CD1c-positive myeloid dendritic cell (primary cell): ENCODE measurements around the gene IFT27.
"Not testable (repeated sequence)": the region's sequence is repeated elsewhere in the genome, so short reads cannot be mapped to it uniquely, and the experiment has no call there.

Experiments
- DNase-seq: peaks from one replicate; pipeline ENCODE4 v3.0.0-alpha.2; 2016; ENCODE audit errors: extremely low spot score

Gene IFT27

DNA sequence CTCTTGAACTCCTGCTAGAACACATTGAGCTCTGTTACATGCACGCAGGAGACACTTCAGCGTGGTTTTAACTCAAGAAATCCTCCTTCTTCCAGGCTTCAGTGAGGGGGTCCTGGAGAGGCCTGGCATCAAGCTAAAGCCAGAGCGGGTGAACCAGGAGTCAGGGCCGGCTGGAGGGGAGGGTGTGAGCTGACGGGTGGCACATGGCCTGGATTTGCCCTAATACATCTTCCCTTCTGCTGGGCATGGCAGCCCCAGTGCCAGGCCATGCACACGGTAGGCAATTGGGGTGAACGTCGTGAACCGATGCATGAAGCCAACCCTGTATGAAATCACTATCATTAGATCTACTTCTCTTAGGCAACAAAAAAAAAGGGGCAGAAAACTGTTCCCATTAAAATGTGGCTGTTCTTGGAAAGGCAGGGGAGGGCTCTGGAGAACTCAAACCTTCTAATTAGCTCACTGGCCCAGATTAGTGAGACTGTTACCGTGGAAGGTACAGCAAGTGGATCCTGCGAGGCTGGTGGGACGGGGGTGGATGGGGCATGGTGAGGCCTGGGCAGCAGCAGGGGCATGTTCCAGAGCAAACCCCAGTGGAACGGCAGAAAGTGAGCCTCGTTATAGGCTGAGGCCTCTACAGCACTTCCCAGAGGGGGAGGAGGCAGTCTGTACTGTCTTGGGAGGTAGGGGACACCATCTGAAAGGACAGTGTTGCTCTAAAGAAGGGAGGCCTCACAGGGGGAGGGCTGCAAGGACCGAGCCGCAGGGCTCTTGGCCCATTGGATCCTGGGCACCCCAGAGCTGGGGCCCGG lies 10.6 kb downstream of the IFT27 start:
- DNase-seq, result no peak

DNA sequence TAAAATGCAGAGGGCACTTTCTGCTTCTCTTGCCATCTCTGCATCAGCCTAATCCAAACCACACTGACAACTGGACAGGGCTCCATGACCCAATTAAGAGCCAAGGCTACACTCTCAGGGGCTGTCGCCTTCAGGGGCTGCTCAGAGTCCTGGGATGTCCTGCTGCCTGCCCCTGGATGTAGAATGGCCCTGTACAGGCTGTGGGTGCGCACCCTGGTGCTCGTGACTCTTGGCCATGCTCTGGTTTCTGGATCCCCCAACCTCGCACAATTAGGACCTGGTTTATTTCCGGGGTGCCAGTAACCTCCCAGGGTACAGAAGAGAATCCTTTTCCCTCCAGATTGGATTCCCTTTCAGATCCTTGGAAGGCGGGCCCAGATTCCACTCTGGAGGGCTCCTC lies 11.3 kb downstream of the IFT27 start:
- DNase-seq, result no peak

DNA sequence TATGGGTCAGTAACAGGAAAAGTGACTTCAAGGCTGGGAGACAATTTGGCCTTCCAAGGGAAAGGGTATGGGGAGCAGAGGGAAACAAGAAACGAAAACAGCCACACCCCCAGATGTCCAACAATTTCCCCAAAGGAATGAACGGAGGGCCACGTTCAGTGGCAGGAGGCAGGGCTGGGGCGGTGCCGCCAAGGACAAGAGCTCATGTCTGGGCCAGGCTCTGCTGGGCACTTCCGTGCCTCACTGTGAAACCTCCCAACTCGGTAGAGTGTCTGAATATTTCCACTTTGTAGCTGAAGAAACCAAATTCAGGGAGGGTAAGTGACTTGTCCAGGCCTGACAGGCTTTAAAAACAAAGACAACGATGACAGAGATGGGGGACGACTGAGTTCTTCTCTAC lies 11.9 kb downstream of the IFT27 start:
- no peak for DNase-seq

DNA sequence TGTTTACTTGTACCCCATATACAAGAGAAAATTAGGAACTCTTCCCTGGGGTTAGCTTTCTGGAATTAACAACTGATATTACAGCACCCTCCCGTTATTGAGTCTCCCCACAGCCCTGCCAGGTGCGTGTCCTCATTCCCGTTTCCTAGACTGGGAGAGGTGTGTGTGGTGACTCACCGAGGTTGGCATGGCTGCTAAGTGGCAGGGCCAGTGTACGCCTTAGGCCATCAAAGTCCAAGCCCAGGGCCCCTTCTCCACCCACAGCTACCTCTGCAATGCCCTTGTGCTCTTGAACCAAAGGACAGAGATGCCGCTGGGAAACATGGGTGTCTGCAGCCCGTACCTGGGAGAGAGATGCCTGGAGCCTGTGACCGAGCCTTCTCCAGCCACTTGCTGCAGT lies 12.3 kb downstream of the IFT27 start:
- no peak for DNase-seq

DNA sequence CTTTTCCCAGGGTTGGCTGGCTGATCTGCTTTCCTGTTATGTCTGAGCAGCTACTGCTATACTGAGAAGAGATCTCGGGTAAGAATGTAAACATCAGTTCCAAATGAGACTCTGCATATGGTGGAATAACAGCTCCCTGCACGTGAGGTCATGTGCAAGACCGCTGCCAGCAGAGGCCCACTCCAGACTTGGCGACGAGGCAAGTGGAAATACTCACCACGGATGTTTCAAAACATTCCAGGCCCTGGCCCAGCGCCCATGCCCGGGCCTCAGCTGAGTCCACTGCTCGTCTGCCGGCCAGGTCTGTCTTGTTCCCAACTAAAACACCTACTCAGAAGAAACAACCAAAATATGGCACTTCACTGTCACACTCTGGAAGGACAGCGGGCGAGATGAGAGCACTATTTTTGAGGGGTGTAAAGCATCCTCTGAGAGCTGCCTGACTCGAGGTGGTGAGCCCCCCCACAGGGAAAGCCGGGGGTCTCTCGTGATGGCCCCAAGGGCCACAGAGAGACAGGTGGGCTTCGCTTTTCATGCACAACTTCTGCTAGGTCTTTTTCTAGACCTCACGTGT lies 13.1 kb downstream of the IFT27 start:
- DNase-seq, result no peak

DNA sequence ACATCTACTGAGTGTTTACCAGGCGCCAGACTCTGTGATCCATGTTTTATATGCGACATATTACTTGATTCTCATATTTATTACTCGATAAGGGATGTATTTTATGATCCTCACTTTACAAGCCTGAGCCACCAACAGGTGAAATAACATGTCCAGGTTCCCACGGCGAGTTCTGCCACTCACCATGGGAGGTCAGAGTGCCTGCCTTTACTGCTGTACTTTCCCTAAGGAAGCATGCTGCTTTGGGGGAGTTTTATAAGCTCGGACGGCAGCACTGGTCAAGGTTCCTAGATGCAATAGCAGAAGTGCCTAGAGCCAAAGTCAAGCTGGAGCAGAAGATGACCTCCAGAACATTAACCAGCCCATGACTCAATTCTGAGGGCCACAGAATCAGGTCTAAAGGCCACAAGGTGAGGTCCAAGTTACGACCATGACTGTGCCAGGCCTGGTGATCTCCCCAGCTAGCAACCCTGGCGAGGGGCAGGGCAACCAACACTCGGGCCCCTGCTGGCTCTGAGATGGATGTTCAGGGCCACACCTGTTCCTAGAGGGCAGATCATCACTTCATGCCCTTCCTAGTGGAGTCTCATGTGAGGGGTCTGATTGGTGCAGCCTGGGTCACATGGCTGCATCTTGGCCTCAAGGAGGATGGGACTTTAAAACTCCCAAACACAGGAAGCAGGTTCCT lies 14.2 kb downstream of the IFT27 start:
- no peak for DNase-seq

DNA sequence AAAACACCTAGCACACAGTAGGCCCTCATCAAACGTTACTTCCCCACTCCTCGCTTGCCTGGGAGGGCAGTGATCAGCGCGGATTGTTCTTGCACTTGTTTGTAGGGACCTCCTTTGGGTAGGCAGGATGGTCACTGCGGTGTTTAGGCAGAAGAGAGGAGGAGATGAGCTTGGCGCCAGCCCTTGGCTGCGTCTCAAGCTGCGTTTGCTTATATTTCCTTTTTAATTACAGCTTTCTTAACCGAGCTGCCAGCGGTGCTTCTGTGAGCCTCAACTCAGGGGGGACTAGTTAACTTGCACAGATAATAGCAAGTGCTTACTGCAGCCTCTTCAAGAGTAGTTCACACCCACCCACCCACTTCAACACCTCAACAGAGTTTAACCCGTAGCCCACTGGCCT lies 15.1 kb downstream of the IFT27 start:
- no peak for DNase-seq

DNA sequence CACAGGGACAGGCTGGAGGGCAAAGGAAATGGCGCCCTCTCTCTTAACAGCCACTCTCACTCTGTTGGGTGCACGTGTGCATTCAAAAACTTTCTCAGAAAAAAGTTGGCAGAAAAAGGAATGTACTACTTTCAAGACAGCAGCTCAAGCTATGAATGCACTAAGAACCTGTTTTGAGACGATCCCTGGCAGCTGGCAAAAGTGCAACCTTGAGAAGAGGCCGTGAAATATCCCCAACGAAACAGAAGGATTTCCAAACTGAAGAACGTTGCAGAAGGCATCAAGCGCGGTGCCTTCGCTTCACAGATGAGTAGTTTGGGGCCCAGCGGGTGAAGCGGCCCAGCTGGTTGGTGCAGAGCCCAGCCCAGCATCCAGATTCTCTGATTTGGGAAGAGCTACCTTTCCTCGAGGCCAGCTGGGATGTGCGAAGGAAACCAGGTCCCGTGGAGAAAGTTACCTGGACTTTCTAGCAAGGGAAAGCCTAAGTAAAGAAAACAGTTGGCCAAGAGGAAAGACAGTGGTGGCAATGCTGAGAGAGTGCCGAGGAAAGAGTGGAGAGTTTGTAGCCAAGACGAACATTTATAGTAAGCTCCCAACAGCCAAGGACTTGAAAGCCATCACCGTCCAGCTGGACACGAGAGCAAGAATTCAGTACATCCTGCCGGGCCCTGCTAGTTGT lies 16.3 kb downstream of the IFT27 start:
- no peak for DNase-seq

DNA sequence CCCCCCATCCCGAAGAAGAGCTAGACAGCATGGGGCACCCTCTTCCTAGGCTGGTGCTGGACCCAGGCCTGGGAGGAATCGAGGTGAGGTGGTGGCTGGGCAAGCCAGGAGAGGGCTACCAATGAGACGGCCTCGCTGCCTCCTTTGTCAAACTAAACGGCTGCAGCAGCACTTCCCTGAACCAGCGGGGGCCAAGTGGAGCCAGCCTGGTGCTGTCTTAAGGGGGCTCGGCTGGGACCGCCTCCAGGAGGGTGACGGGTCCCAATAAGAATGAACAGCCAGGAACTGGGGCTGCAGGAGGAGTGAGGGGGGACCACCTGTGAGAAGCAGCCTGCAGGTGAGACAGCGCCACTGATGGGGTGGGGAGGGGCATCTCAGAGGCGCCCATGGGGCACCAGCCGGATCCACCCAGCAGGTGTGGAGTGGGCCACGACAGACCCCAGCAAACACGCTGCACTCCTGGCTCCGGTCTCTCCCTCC lies 17.1 kb downstream of the IFT27 start:
- no peak for DNase-seq

DNA sequence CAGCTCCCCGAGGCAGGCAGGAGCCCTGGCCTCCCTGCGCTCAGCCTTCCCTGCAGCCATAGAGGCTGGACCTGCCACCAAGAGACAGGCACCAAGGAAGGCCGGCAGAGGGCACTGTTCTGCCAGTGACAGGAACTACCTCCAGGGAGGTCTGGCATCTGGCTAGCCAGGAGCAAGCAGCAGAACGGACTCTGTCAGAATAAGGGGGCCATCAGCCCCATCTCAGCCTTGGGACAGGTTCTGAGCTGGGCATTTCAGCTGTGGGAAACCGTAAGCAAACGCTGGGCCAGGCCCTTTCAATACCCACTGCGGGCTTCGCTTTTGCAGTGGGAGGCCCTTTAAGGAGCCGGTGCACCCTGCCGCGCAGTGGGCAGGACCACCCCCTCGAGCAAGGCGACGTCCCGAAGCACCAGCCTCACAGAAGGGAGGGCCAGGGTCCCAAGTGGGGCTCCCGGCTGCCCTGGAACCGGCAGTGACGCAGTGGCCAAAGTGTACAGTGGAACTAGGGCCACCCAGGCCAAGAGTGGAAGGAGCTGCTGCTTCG lies 18.2 kb downstream of the IFT27 start:
- DNase-seq, result peak; percentile 74

DNA sequence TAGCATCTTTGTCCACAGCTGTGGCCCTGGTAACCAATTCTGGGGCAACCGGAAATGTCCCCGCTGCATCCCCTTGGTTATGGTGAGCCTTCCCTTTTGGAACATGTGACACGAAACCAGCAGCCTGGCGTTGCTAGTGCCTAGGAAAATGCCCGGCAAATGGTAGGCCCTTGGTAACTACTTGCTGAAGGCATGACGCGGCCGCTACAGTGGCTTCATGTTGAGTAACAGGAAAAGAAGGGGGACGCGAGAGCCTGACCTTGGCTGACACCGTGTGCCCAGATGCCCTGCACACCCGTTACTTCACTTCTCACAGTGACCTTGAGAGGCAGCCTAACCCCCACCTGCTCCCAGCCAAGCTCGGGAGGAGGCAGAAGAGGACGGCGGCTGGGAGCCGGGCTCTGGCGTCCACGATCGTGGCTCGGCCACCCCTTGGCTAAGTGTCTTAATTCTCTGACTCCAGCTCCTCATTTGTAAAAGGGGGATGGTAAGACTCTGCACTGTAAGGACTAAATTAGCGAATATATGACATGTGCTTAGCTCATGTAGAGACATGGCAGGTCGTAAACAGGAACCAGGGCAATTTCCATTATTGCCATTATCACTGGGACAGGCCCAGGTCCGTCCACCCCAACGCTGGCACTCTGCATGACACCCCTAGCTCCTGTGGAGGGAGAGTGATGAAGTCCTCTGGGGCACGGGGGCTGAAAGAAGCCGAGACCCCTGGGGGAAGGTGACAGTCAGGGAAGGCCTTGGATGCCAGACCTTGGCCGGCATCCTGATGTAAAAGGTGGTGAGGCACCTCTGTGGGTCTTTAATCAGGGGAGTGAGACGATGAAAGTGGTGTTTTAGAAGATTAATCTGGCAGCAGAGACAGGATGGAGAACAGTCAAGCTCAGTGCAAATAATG lies 18.9 kb downstream of the IFT27 start:
- no peak for DNase-seq

DNA sequence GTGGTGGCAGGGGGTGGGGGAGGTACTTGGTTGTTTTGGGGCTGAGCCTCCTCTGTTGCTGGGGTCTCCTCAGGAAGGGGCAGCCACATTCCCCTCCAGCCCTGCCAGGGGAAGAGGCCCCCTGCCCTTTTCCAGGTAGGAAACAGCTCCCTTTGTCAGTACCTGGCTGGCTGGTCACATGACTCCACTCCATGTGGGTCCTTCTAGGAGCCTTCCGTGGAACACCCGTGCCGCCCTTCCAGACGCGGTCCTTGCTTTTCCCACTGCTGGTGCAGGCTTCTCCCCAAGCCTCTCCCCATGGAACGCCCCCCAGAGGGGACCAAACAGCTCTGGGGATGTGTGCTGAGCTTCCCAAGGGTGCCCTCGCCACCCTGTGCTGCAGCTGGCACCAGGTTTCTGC lies 19.9 kb downstream of the IFT27 start:
- DNase-seq, result no peak

DNA sequence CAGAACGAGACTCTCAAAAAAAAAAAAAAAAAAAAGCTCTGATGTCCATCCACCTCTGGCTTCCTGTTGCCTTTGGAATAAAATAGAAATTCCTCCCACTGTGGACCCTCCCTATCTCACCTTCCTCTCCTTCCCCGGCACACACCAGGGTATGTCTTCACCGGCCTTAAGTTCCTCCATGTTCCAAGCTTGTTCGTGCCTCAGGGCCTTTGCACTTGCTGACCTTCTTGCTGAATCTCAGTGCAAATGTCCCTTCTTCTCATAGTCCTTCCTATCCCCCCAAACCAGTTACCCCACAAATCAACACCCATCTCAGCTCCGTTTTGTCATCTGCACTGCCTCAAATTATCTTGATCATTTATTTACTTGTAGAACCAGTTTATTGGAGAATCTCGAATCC lies 20.6 kb downstream of the IFT27 start:
- DNase-seq, result no peak

DNA sequence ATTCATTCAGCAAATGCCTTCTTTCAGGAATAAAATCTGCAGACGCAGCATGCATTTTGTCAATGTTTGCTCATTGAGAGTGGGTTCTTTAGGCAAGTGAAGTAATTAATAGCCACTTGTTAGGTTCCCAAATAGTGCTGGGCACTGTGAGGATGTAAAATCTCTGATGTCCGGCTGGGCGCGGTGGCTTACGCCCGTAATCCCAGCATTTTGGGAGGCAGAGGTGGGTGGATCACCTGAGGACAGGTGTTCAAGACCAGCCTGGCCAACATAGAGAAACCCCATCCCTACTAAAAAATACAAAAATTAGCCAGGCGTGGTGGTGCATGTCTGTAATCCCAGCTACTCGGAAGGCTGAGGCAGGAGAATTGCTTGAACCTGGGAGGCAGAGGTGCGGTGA lies 21.0 kb downstream of the IFT27 start:
- DNase-seq, result not testable (repeated sequence)

DNA sequence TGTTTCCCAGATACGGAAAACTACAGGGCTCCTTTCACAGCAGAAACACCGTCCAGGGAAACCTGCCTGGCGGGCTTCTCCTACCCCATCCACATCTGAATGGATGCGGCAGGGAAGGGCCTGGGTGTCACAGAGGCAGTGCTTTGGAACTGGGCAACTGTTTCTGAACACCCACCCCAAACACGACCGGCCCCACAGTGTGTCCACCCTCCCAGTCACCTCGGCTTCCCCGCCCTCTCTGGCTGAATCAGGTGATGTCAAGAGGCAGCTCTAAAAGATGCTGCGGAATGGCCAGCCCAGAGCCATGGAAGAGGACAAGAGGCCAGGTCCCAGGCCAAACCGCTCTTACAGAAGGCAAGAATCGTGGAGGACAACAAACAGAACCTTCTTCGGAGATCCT lies 22.0 kb downstream of the IFT27 start:
- no peak for DNase-seq

DNA sequence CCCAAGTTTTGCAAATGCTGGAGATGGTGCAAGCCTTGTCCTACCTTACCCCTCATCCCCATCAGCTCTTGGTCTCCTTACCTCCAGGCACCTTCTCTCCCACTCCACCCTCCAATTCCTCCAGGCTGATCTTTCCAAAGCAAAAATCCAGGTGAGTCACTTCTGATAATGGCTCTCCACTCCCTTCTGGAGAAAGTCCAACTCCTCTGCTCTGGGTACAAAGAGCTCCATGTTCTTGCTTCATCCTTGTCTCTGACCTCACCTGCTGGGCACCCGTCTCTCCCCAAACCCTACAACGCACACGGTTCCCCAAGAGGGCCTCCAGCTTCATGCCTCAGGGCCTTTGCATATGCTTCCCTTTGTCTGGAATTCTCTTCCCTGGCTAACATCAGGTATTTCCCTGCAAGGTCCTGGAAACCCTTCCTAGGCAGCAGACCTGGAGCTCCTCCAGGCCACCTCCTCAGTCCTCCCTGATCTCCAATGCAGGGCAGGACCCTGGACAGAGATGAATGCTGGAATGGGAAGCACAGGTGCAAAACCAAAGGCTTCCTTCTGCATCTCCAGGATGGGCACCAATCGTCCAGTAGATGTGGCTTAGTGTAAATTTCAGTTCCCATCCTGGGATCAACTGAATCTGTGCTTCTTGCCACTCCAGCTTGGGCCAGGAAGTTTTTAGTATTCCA lies 22.7 kb downstream of the IFT27 start:
- DNase-seq, result no peak

DNA sequence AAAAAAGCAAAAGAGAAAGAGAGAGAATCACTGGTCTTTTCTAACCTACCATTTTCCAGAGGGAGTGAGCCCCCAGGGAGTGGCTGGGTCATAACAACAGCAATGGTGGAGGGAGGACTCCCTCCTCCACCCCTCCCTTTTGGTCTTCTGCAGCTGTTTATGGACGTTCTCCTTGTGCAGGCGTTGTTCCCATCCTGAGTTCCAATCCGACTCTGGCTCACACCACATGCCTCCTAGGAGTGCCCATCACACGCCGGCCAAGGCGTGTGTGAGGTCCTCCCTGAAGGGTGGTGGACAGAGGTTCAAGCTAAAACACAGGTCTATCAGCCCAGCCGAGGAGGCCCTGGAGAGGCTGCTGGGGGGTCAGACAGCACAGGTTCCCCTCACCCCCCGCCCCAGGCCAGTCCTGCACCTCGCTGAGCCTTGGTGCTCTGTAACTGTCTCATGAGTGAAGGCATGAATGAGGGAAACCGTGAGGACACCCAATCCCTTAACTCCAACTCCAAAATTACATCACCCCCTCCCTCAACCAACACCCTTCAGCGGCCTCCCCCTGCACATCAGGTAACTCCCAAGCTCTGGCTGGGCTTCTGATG lies 29.4 kb downstream of the IFT27 start:
- DNase-seq, result no peak

DNA sequence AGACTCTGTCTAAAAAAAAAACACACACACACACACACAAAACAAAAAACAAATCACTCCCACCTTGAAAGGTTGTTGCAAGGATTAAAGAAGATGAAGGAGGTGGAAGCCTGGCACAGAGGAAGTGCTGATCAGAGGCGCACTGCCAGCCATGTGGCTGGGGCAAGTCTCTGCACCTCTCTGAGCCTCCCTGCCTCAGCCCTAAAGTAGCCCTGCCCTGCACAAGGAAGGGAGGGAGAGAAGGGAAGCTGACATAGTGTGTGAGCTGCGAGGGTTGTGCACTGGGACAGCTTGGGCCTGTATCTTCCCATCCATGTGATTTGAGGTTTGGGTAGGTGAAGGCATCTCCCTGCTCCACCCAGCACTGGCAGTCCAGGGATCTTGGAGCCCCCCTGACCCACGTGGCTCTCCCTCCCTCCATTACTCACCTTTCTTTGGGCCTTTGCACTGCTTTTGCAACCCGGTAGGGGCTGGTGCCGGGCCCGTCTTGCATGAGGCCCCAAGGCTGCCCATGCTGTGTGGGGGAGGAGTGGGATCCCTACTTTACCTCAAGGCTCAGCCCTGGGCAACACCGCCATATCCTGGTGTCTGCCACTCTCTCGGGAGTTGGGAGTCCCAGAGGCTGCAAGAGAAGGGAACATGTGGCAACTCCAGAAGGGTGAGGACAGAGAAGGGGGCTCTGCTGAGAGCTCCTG lies 30.5 kb downstream of the IFT27 start:
- no peak for DNase-seq

DNA sequence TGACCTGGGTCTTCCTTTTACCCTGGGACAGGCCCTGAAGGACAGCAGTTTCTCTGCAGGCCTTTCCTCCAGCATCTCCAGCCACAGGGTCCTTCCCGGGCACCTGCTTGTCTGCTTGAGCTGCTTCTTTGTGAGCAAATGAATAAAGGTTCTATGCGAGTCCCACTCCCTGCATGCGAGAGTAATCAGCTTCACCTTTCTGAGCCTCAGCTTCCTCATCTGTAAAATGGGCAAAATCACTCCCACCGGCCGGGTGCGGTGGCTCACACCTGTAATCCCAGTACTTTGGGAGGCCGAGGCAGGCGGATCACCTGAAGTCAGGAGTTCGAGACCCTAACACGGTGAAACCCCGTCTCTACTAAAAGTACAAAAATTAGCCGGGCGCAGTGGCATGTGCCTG lies 31.1 kb downstream of the IFT27 start:
- DNase-seq, result no peak

DNA sequence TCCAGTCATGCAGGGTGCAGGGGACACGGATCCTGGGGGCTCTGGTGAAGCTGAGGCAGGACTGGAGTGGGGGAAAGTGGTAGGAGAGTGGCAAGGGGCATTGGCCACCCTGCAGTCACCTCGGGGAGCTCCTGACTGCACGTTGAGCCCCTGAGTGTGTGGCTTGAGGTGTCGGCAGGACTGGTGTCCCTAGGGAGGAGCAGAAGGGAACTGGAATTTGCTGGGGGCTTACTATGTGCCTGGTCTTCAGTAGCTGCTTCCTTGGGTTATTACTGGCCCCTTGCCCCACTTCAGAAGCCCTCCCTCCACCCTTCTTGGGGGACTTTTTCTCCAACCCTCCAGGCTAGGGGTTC lies 31.5 kb downstream of the IFT27 start:
- no peak for DNase-seq
